NB4 (cell line): ENCODE measurements around the gene TFAP2A.

ENCODE experiments used
- DNase-seq: peaks from one replicate; pipeline ENCODE4 v3.0.0; 2010; ENCODE audit warnings: low read depth
- H3K4me3 ChIP-seq: one replicate; pipeline ENCODE4 v1.5.1; 2011; ENCODE audit warnings: mild to moderate bottlenecking, low read depth, low read length, moderate library complexity
- MYC ChIP-seq: IDR thresholded peaks from 2 replicates; pipeline ENCODE4 v1.6.1; 2011; ENCODE audit warnings: low read depth, low read length
- POLR2A ChIP-seq: IDR thresholded peaks from 2 replicates; pipeline ENCODE4 v1.6.1; 2011; ENCODE audit warnings: mild to moderate bottlenecking; ENCODE audit not compliant: insufficient read length; ENCODE audit errors: extremely low read depth
- TF ChIP-seq, protein P1 (sequence below): IDR thresholded peaks from 2 replicates; pipeline ENCODE4 v1.6.1; 2011; ENCODE audit warnings: low read depth, low read length
- TF ChIP-seq, protein P2 (sequence below): IDR thresholded peaks from one replicate; pipeline ENCODE4 v1.5.1; 2012; ENCODE audit warnings: low read depth, low read length

Gene TFAP2A

GRCh38 chr6:10458287-10458686 is 43.4 kb upstream of the TFAP2A start:
- no peak overlapping the region for H3K4me3 ChIP-seq
- TF ChIP-seq, protein P1, sequence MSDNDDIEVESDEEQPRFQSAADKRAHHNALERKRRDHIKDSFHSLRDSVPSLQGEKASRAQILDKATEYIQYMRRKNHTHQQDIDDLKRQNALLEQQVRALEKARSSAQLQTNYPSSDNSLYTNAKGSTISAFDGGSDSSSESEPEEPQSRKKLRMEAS, result no peak
- TF ChIP-seq POLR2A (no peak), MYC (no peak)
- TF ChIP-seq, protein P2, sequence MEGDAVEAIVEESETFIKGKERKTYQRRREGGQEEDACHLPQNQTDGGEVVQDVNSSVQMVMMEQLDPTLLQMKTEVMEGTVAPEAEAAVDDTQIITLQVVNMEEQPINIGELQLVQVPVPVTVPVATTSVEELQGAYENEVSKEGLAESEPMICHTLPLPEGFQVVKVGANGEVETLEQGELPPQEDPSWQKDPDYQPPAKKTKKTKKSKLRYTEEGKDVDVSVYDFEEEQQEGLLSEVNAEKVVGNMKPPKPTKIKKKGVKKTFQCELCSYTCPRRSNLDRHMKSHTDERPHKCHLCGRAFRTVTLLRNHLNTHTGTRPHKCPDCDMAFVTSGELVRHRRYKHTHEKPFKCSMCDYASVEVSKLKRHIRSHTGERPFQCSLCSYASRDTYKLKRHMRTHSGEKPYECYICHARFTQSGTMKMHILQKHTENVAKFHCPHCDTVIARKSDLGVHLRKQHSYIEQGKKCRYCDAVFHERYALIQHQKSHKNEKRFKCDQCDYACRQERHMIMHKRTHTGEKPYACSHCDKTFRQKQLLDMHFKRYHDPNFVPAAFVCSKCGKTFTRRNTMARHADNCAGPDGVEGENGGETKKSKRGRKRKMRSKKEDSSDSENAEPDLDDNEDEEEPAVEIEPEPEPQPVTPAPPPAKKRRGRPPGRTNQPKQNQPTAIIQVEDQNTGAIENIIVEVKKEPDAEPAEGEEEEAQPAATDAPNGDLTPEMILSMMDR, result no peak
- DNase-seq, result no peak

- no peak overlapping the region for H3K4me3 ChIP-seq
- TF ChIP-seq POLR2A, result no peak
- TF ChIP-seq, protein P1, result no peak
- TF ChIP-seq MYC, result no peak
- TF ChIP-seq, protein P2, result no peak
Measured at GRCh38 chr6:10453596-10453995, 38.7 kb upstream of the TFAP2A start.

DNA sequence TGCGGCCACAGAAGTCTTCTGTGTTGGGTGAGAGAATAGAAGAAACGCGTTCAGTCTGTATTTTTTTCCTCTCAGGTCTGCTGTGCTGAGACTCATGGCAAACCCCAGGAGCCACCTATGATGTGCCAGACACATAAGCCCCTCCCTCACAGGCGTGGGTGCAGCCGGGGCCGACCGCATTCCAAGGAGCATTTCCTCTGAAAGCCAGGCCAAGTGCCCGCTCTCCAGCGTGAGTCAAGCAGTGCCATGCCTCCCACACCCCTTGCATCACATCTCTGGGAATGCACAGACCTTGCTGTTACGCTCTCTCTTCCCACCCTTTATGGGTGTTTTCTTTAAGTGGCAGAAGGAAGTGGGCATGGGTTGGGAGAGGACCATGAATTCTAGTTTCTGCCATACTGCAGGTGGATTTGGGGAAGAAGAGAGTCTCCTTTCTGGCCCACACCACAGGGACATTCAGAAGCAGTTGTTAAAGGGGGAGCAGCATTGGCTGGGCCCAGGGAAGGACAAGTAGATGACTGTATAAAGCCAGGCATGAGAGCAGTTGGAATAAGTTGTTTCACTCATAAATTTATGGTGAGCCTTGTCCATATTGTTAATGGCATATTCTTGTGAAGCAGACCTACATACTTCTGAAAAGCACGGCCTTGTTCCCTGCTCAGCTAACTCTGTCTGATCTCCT is 37.1 kb upstream of the TFAP2A start:
- peak; percentile 28 for DNase-seq
- TF ChIP-seq, protein P2, result no peak
- no peak for TF ChIP-seq MYC
- TF ChIP-seq, protein P1, result no peak
- TF ChIP-seq POLR2A, result no peak
- no peak overlapping the region for H3K4me3 ChIP-seq

More at GRCh38 chr6:10453596-10453995, 38.7 kb upstream of the TFAP2A start:
- no peak for DNase-seq

- TF ChIP-seq, protein P2, result no peak
- TF ChIP-seq, protein P1, result no peak
- TF ChIP-seq MYC, result no peak
- H3K4me3 ChIP-seq, result no peak overlapping the region
- DNase-seq, result no peak
Measured at GRCh38 chr6:10451394-10451793, 36.5 kb upstream of the TFAP2A start.

DNA sequence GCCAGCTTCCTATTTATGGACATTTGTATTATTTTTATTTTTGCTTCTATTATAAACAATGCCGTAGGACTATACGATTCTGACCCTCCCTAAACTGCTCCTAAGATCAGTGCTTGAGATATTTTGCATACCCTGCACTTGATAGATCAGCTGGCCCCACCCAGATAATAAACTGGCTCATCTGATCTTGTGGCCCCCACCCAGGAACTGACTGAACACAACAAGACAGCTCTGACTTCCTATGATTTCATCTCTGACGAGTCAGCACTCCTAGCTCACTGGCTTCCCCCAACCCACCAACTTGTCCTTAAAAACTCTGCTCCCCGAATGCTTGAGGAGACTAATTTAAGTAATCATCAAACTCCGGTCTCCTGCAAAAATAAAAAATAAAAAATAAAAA is 34.9 kb upstream of the TFAP2A start:
- no peak overlapping the region for H3K4me3 ChIP-seq
- DNase-seq, result peak; percentile 33
- no peak for TF ChIP-seq MYC
- TF ChIP-seq POLR2A, result no peak
- TF ChIP-seq, protein P1, result no peak
- TF ChIP-seq, protein P2, result no peak
